Measurements from ENCODE around the gene ARL16.

ARL16 gene

DNA sequence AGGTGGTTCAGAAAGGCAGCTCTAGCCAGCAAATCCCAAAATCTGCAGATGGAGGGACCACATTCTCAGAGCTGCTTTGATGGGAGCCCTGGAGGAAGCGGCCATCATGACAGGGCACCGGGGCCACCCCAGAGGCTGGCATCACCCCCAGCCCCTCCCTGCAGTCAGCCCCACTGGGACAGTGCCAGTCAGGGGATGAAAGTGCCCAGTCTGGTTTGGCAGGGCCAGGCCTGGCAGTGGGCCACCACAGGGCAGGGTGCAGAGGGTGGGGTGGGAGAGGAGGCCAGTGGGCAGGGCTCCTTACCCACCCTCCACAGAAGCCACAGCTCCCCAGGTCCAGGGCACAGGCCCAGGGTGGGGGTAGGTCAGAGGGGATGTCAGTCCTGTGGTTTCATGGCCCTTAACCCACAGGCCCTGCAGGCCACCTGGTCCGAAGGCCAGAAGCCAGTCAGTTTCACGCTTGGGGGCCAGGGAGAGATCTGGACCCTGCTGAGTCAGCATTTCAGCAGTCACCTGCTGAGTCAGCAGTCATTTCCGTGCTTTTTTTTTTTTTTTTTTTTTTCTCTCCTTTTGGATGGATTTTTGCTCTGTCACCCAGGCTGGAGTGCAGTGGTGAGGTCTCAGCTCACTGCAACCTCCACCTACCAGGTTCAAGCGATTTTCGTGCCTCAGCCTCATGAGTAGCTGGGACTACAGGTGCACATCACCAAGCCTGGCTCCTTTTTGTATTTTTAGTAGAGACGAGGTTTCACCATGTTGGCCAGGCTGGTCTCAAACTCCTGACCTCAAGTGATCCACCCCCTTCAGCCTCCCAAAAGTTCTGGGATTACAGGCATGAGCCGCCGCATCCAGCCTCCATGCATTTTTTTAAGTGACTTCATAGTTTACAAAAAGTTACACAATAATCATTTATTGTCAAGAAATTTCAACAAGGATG lies 38.9 kb upstream of the ARL16 start:
- no peak for DNase-seq (ENCODE audit: low spot score)
- in situ Hi-C loops (cut with MboI; ENCODE audit: low sequenced_read_pairs, unreplicated experiment), result no loop called here
- TF ChIP-seq, protein P1, sequence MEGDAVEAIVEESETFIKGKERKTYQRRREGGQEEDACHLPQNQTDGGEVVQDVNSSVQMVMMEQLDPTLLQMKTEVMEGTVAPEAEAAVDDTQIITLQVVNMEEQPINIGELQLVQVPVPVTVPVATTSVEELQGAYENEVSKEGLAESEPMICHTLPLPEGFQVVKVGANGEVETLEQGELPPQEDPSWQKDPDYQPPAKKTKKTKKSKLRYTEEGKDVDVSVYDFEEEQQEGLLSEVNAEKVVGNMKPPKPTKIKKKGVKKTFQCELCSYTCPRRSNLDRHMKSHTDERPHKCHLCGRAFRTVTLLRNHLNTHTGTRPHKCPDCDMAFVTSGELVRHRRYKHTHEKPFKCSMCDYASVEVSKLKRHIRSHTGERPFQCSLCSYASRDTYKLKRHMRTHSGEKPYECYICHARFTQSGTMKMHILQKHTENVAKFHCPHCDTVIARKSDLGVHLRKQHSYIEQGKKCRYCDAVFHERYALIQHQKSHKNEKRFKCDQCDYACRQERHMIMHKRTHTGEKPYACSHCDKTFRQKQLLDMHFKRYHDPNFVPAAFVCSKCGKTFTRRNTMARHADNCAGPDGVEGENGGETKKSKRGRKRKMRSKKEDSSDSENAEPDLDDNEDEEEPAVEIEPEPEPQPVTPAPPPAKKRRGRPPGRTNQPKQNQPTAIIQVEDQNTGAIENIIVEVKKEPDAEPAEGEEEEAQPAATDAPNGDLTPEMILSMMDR (IDR thresholded peaks at IDR 0.05; ENCODE audit: borderline replicate concordance, control extremely low read depth, extremely low read depth, insufficient read depth, missing control alignments), result no peak

DNA sequence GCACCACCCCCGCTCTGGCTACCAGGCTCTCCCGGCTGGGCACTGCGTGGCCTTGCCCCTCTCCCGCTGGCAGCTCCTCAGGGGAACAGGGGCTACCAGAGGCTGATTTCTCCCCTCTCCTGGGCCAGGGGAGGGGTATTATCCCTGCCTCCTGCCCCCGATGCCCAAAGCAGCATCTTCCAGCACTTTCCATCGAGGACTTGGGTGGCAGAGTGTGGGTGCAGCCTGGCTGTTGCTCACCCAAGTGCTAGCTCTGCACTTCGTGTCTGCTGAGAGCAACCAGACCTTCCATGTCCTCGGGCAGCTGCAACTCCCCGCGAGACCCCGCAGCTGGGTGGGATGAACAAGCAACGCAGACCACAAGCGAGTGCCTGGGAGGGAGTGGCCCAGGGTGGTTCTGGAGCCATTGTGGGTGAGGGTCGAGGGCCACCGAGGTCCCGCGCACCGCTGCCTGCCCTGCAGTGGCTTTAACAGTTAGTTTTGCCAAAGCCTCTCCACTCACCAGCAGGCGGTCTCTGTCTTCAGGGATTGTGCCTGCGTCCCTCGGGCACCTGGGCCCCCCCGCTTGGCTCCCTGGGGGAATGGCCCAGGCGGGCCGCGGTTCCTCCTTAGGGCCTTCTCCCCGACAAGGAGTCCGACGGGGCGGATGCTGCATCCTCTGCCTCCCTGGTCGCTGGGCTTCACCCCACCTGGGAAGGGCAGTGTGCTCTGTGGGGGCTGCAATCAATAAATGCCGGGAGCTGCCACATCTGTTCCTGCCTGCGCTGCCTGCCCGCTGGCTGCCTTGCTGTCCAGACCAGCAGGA lies 36.9 kb upstream of the ARL16 start:
- TF ChIP-seq, protein P1 (IDR thresholded peaks at IDR 0.05; ENCODE audit: borderline replicate concordance, control extremely low read depth, extremely low read depth, insufficient read depth, missing control alignments), result no peak
- no peak for DNase-seq (ENCODE audit: low spot score)
- in situ Hi-C loops (cut with MboI; ENCODE audit: low sequenced_read_pairs, unreplicated experiment), result no loop called here

DNA sequence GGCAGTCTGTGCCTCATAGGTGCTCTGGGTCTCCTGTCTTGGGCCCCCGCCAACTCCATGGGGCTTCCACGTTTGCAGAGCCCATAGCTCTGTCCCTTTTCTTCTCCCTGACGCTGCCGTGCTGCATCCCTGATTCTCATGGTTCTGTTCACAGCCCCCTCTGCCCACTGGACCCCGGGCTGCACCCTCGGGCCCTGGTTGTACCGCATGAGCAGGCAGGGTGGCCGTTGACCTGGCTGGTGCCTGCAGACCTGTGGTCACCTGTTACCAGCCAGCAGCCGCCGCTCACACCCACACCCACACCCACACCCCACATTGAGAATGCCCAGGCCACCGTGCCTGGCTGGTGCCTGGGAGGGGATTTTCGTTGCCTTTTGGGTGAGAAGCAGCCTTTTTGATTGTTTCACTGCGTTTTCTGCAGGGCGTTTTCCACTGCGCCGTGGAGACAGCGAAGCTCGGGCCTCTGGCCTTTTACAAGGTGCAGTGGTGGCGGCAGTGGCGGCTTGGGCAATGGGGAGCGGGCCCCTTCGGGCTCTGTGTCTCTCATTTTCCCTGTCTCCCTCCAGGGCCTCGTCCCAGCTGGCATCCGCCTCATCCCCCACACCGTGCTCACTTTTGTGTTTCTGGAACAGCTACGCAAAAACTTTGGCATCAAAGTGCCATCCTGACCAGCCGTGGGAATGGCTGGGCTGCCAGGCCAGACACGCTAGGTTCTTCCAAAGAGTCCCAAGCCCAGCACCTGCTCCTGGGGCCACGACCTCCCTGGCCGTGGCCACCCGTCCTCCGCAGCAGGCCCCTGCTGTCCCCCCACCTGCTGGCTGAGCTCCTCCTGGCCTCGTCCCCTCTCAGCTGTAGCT lies 36.0 kb upstream of the ARL16 start:
- TF ChIP-seq, protein P1 (IDR thresholded peaks at IDR 0.05; ENCODE audit: borderline replicate concordance, control extremely low read depth, extremely low read depth, insufficient read depth, missing control alignments), result no peak
- no peak for DNase-seq (ENCODE audit: low spot score)
- in situ Hi-C loops (cut with MboI; ENCODE audit: low sequenced_read_pairs, unreplicated experiment), result no loop called here

DNA sequence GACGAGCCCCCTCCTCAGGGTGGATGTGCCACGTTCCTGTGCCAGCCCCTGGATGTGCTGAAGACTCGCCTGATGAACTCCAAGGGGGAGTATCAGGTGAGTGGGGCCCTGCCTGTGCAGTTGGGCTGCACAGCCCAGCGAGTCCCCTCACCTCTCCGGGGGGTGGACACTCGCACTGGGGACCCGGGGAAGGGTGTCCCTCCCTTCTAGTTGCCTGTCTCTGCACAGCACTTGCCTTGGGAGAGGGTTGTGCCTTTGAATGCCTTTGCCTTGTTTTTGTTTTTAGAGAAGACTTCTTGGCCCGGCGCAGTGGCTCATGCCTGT lies 34.1 kb upstream of the ARL16 start:
- in situ Hi-C loops (cut with MboI; ENCODE audit: low sequenced_read_pairs, unreplicated experiment), result no loop called here
- TF ChIP-seq, protein P1 (IDR thresholded peaks at IDR 0.05; ENCODE audit: borderline replicate concordance, control extremely low read depth, extremely low read depth, insufficient read depth, missing control alignments), result no peak
- DNase-seq (ENCODE audit: low spot score), result no peak

DNA sequence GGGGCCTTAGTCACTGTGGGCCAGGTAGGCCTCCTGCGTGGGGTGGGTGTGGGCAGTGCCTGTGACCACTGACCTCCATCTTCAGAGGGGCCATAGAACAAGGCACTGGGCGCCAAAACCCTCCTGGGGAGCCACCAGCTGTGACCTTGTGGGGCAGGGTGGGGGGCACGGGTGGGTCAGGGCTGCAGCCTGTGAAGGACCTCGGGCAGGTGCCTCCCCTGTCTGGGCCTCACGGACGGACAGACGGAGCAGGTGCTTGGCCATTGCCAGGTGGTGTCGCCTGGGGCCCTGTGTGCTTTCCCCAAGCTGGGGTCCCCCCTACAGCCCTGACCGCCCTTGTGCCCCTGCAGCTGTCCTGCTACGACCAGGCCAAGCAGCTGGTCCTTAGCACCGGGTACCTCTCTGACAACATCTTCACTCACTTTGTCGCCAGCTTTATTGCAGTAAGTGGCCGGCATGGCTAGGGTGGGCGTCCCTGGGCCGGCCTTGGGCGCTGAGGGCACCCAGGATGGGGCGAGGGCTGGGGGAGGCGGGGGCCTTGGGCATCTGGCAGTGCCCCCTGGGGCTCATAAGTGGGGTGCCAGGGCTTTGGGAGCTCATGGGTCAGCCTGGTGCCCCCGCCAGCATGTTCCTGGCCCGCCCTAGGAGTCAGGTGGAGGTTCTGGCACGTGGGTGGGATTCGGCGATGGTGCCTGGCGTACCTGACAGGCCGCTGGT lies 33.6 kb upstream of the ARL16 start:
- in situ Hi-C loops (cut with MboI; ENCODE audit: low sequenced_read_pairs, unreplicated experiment), result no loop called here
- DNase-seq (ENCODE audit: low spot score), result no peak
- TF ChIP-seq, protein P1 (IDR thresholded peaks at IDR 0.05; ENCODE audit: borderline replicate concordance, control extremely low read depth, extremely low read depth, insufficient read depth, missing control alignments), result no peak

All from GM13976 (cell line).